ENCODE results near the gene ASPSCR1. TPM values are rescaled to one million over a fixed set of nuclear protein-coding genes. Genes with fewer than 3 reads are reported as not detected.

Gene ASPSCR1
- total RNA-seq, 1 experiment from 2014 or later, result 37.7 TPM

DNA sequence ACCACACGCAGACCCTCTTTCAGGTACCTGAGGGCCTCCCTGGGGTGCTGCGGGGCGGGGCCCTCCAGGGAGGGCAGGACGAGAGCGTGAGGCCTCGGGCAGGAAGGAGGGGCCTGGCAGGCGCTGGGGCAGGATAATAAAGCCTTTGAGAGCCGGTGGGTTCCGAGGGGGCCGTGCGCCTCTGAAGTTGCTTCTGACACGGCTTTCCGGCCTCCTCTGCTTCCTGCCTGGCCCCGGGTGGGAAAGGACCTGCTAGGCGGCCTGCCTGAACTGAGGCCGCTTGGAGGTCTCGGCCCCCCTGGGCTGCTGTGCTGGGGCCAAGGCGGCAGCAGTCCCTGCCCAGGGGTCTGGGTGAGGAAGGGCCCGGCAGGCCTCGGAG, 34.8 kb downstream of the ASPSCR1 start:
- H3K27me3 Mint-ChIP-seq (ENCODE audit: unreplicated experiment), result no peaks in the 10 kb centered on the region
- H3K36me3 Mint-ChIP-seq (ENCODE audit: insufficient read depth, unreplicated experiment), result peaks cover 20% of the 10 kb centered on the region
- no peak overlapping the region for H3K27ac Mint-ChIP-seq (ENCODE audit: unreplicated experiment)
- no TSS peak for BruUV-seq (replicated peaks)
- DNase-seq, result no peak
- TF ChIP-seq, protein P1, sequence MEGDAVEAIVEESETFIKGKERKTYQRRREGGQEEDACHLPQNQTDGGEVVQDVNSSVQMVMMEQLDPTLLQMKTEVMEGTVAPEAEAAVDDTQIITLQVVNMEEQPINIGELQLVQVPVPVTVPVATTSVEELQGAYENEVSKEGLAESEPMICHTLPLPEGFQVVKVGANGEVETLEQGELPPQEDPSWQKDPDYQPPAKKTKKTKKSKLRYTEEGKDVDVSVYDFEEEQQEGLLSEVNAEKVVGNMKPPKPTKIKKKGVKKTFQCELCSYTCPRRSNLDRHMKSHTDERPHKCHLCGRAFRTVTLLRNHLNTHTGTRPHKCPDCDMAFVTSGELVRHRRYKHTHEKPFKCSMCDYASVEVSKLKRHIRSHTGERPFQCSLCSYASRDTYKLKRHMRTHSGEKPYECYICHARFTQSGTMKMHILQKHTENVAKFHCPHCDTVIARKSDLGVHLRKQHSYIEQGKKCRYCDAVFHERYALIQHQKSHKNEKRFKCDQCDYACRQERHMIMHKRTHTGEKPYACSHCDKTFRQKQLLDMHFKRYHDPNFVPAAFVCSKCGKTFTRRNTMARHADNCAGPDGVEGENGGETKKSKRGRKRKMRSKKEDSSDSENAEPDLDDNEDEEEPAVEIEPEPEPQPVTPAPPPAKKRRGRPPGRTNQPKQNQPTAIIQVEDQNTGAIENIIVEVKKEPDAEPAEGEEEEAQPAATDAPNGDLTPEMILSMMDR (IDR thresholded peaks at IDR 0.05; ENCODE audit: unreplicated experiment), result no peak
- no peak overlapping the region for H3K4me3 Mint-ChIP-seq (ENCODE audit: low read depth, unreplicated experiment)
- H3K4me1 Mint-ChIP-seq (ENCODE audit: low read depth, unreplicated experiment), result no peaks in the 10 kb centered on the region
- intact Hi-C loops (cut with micrococcal nuclease; ENCODE audit: unreplicated experiment), result no loop called here
- H3K9me3 Mint-ChIP-seq (ENCODE audit: low read depth, unreplicated experiment), result no peaks in the 10 kb centered on the region
- CTCF ChIA-PET, result no interaction called here

DNA sequence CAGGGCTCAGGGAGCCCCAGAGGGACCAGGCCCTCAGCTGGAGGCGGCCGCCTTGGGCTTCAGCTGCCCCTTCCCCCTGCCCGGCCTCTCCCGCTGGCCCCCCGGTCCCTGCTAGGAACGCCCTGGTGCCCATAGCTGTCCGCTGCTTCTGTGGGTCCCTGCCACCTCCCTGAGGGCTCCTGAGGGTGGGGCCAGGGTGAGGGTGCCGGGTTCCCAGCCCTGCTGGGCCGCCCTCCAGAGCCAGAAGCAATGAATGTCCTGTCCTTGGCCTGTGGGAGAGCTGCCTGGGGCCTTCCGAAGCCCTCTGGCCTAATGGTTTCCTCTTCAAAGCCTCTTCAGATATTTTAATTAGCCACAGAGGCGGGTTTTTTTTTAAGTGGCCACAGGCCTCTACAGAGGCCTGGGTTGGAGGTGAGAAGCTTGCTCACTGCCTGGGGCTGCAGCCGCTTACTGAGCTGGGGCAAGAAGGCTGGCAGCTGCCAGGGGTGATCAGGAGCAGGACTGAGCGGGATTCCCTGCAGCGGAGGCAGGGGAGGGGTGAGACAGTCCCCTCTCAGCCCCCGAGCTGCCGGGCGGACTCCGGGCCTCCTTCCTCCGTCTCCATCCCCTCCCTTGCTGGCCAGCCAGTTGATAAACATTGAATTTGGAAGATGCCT, 35.3 kb downstream of the ASPSCR1 start:
- H3K27me3 Mint-ChIP-seq (ENCODE audit: unreplicated experiment), result no peaks in the 10 kb centered on the region
- BruUV-seq (replicated peaks), result no TSS peak

DNA sequence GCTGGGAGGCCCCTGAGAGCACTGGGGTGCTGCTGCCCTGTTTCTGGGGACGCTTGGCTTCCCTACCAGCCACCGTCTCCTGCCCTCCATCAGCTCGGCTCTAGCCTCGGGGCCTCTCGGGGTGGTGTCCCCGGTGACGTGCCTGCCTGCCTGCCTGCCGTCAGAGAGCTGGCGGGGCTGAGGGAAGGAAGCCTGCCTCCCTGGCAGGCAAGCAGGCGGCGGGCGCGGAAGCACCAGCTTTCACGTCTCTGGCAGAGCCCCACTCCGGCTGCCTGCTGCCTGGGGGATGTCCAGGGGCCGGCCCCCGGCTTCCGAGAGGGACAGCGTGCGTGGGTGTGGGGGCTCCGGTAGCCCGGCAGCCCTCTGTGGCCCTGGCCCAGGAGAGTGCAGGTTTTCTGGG, 35.9 kb downstream of the ASPSCR1 start:
- Mint-ChIP-seq H3K9me3 (ENCODE audit: low read depth, unreplicated experiment) (no peaks in the 10 kb centered on the region), H3K4me1 (ENCODE audit: low read depth, unreplicated experiment) (no peaks in the 10 kb centered on the region), H3K27ac (ENCODE audit: unreplicated experiment) (no peak overlapping the region), H3K4me3 (ENCODE audit: low read depth, unreplicated experiment) (no peak overlapping the region), H3K36me3 (ENCODE audit: insufficient read depth, unreplicated experiment) (peaks cover 23% of the 10 kb centered on the region), H3K27me3 (ENCODE audit: unreplicated experiment) (no peaks in the 10 kb centered on the region)
- no peak for DNase-seq
- BruUV-seq (replicated peaks), result no TSS peak
- intact Hi-C loops (cut with micrococcal nuclease; ENCODE audit: unreplicated experiment), result no loop called here
- TF ChIP-seq, protein P1 (IDR thresholded peaks at IDR 0.05; ENCODE audit: unreplicated experiment), result no peak
- CTCF ChIA-PET, result no interaction called here

More for the DNA sequence above, 35.3 kb downstream of the ASPSCR1 start:
- Mint-ChIP-seq H3K4me3 (ENCODE audit: low read depth, unreplicated experiment) (no peak overlapping the region), H3K4me1 (ENCODE audit: low read depth, unreplicated experiment) (no peaks in the 10 kb centered on the region), H3K27ac (ENCODE audit: unreplicated experiment) (no peak overlapping the region), H3K9me3 (ENCODE audit: low read depth, unreplicated experiment) (no peaks in the 10 kb centered on the region), H3K36me3 (ENCODE audit: insufficient read depth, unreplicated experiment) (peaks cover 21% of the 10 kb centered on the region)
- TF ChIP-seq, protein P1 (IDR thresholded peaks at IDR 0.05; ENCODE audit: unreplicated experiment), result no peak
- DNase-seq, result no peak
- CTCF ChIA-PET, result no interaction called here
- intact Hi-C loops (cut with micrococcal nuclease; ENCODE audit: unreplicated experiment), result no loop called here

DNA sequence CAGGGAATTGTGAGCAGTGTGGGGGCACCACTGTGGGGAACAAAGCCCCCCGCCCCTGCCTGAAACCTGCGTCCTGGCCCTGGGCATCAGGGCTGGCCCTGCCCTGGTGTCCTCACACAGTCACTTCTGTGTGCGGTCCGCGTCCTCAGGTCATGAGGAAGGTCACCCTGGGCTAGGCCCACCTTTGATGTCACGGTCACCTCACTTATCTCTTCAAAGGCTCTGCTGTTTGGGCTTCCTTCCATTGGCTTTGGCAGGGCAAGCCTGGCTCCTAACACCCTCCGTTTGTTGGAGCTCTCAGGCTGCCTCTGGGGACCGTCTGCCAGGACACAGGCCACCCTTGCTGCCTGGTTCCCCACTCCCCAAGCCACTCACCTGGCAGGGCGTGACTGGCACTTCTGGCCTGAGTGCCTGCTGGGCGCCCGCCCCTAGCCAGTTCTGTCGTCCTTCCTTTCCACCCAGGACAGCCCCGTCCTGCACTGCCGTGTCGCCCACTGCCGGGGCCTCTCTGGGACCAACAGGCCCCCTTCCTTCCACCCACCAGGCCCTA, 36.4 kb downstream of the ASPSCR1 start:
- TF ChIP-seq, protein P1 (IDR thresholded peaks at IDR 0.05; ENCODE audit: unreplicated experiment), result no peak
- CTCF ChIA-PET, result no interaction called here
- peaks cover 28% of the 10 kb centered on the region for H3K36me3 Mint-ChIP-seq (ENCODE audit: insufficient read depth, unreplicated experiment)

More for the DNA sequence above, 36.4 kb downstream of the ASPSCR1 start:
- DNase-seq, result no peak
- H3K4me3 Mint-ChIP-seq (ENCODE audit: low read depth, unreplicated experiment), result no peak overlapping the region
- H3K9me3 Mint-ChIP-seq (ENCODE audit: low read depth, unreplicated experiment), result no peaks in the 10 kb centered on the region
- H3K4me1 Mint-ChIP-seq (ENCODE audit: low read depth, unreplicated experiment), result no peaks in the 10 kb centered on the region
- H3K27me3 Mint-ChIP-seq (ENCODE audit: unreplicated experiment), result no peaks in the 10 kb centered on the region
- H3K27ac Mint-ChIP-seq (ENCODE audit: unreplicated experiment), result no peak overlapping the region
- intact Hi-C loops (cut with micrococcal nuclease; ENCODE audit: unreplicated experiment), result no loop called here
- no TSS peak for BruUV-seq (replicated peaks)

Measured in Calu3 (cell line).